ENCODE data around the gene BICDL2. TPM values are rescaled to one million over a fixed set of nuclear protein-coding genes. Genes with fewer than 3 reads are reported as not detected.
A peak's percentile ranks its signal among the peaks of the same experiment; 100 is the strongest.

Gene BICDL2
- total RNA-seq, 1 donor from 2014 or later = 5.1 TPM

DNA sequence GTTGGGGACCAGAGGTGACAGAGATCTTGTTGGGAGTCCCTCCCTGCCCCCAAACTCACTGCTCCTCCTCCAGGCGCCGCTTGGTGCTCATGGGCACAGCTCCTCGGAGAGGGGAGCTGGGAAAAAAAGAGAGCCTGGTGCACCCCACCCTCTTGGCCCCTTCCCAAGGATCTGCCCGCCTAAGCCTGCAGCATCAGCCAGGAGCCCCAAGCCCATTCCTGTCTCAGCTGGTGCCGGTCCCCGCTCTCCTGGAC, 13.4 kb downstream of the BICDL2 start:
- DNase-seq (ENCODE audit: low spot score in 2 of 2, unreplicated experiment in 2 of 2) = no peak
- H3K36me3 Mint-ChIP-seq = peaks cover 11% of the 10 kb centered on the region

DNA sequence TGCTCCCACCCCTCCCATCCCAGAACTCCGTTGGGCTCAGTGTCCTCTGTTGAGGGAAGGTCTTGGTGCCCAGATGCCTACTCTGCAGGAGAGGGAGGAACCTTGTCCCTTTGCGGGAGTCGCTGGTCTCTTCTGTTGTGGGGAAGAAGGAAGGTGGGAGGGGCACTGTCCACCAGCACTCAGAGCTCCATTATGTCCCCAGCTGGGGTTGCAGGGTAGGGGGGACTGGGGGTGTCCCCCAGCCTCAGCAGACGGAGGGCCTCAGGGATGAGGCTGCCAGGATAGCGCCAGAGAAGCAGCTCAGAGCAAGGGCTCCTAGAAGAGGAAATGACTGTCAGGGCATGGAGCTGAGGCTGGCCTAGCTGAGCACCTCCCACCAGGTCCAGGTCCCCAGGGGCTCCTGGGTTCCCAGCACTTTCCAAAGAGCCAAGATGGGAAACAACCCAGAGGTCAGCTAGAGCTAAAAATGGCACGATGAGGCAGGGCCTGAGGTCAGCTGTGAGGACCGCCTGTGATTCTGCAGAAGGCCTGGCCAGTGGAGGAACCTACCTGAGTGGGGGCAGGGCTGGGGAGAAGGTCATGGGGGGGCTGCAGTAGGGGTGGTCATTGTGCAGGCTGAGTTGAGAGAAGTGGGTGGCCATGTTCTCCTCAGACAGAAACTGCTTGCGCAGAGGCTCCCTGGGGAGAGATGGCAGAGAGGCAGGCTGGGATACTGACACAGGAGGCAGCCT, 13.9 kb downstream of the BICDL2 start:
- H3K9me3 Mint-ChIP-seq = no peaks in the 10 kb centered on the region
- TF ChIP-seq, protein P1, sequence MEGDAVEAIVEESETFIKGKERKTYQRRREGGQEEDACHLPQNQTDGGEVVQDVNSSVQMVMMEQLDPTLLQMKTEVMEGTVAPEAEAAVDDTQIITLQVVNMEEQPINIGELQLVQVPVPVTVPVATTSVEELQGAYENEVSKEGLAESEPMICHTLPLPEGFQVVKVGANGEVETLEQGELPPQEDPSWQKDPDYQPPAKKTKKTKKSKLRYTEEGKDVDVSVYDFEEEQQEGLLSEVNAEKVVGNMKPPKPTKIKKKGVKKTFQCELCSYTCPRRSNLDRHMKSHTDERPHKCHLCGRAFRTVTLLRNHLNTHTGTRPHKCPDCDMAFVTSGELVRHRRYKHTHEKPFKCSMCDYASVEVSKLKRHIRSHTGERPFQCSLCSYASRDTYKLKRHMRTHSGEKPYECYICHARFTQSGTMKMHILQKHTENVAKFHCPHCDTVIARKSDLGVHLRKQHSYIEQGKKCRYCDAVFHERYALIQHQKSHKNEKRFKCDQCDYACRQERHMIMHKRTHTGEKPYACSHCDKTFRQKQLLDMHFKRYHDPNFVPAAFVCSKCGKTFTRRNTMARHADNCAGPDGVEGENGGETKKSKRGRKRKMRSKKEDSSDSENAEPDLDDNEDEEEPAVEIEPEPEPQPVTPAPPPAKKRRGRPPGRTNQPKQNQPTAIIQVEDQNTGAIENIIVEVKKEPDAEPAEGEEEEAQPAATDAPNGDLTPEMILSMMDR (IDR thresholded peaks at IDR 0.05; ENCODE audit: unreplicated experiment) = no peak
- peak overlapping the region; percentile 84 for H3K4me3 Mint-ChIP-seq
- H3K36me3 Mint-ChIP-seq = peaks cover 11% of the 10 kb centered on the region
- H3K27ac Mint-ChIP-seq = peak overlapping the region; percentile 99
- no peak for DNase-seq (ENCODE audit: low spot score in 2 of 2, unreplicated experiment in 2 of 2)
- H3K4me1 Mint-ChIP-seq = peaks cover 41% of the 10 kb centered on the region
- H3K27me3 Mint-ChIP-seq (ENCODE audit: low read depth) = peaks cover 12% of the 10 kb centered on the region

More for the DNA sequence above, 13.4 kb downstream of the BICDL2 start:
- TF ChIP-seq, protein P1 (IDR thresholded peaks at IDR 0.05; ENCODE audit: unreplicated experiment) = no peak
- Mint-ChIP-seq H3K4me3 (peak overlapping the region; percentile 84), H3K27ac (peak overlapping the region; percentile 99), H3K27me3 (ENCODE audit: low read depth) (peaks cover 8% of the 10 kb centered on the region), H3K4me1 (peaks cover 39% of the 10 kb centered on the region), H3K9me3 (no peaks in the 10 kb centered on the region)

DNA sequence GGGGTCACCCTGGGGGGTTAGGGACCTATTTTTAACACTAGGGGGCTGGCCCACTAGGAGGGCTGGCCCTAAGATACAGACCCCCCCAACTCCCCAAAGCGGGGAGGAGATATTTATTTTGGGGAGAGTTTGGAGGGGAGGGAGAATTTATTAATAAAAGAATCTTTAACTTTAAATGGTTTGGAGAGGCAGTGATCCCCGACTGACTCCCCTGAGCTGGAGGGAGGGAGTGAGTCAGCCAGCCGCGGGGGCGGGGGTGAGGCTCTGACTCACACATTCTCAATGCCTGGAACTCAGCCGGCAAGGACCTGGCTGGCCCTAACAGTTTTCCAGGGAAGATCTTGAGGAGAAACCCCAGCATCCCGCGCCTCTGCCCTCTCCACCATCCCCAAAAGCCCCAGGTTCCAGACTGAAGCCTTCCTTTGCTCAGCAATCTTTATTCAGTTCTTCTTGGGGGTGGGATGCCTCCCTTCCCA, 14.5 kb downstream of the BICDL2 start:
- DNase-seq (ENCODE audit: low spot score in 2 of 2, unreplicated experiment in 2 of 2) = peak; percentile 73 to 87
- Mint-ChIP-seq H3K4me3 (peak overlapping the region; percentile 84), H3K9me3 (no peaks in the 10 kb centered on the region), H3K27me3 (ENCODE audit: low read depth) (peaks cover 13% of the 10 kb centered on the region), H3K4me1 (peaks cover 41% of the 10 kb centered on the region), H3K27ac (peak overlapping the region; percentile 99), H3K36me3 (peaks cover 11% of the 10 kb centered on the region)
- TF ChIP-seq, protein P1 (IDR thresholded peaks at IDR 0.05; ENCODE audit: unreplicated experiment) = no peak

DNA sequence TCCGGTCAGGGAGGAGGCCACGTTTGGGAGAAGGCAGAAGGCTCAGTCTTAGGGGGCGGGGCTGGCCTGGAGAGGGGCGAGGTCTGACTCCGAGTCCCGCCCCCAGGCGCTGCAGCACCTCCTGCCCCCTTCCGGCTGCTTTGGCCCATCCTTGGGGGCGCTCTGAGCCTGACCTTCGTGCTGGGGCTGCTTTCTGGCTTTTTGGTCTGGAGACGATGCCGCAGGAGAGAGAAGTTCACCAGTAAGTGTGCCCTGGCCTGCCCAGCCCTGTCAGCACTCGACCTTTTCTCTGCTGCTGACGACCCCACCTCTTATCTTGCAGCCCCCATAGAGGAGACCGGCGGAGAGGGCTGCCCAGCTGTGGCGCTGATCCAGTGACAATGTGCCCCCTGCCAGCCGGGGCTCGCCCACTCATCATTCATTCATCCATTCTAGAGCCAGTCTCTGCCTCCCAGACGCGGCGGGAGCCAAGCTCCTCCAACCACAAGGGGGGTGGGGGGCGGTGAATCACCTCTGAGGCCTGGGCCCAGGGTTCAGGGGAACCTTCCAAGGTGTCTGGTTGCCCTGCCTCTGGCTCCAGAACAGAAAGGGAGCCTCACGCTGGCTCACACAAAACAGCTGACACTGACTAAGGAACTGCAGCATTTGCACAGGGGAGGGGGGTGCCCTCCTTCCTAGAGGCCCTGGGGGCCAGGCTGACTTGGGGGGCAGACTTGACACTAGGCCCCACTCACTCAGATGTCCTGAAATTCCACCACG, 15.1 kb downstream of the BICDL2 start:
- Mint-ChIP-seq H3K36me3 (peaks cover 6% of the 10 kb centered on the region), H3K4me1 (peaks cover 46% of the 10 kb centered on the region), H3K27ac (peak overlapping the region; percentile 99), H3K9me3 (no peaks in the 10 kb centered on the region), H3K27me3 (ENCODE audit: low read depth) (peaks cover 18% of the 10 kb centered on the region), H3K4me3 (peak overlapping the region; percentile 84)
- DNase-seq (ENCODE audit: low spot score in 2 of 2, unreplicated experiment in 2 of 2) = peak in 1 of 2 experiments; percentile 76
- TF ChIP-seq, protein P1 (IDR thresholded peaks at IDR 0.05; ENCODE audit: unreplicated experiment) = no peak

DNA sequence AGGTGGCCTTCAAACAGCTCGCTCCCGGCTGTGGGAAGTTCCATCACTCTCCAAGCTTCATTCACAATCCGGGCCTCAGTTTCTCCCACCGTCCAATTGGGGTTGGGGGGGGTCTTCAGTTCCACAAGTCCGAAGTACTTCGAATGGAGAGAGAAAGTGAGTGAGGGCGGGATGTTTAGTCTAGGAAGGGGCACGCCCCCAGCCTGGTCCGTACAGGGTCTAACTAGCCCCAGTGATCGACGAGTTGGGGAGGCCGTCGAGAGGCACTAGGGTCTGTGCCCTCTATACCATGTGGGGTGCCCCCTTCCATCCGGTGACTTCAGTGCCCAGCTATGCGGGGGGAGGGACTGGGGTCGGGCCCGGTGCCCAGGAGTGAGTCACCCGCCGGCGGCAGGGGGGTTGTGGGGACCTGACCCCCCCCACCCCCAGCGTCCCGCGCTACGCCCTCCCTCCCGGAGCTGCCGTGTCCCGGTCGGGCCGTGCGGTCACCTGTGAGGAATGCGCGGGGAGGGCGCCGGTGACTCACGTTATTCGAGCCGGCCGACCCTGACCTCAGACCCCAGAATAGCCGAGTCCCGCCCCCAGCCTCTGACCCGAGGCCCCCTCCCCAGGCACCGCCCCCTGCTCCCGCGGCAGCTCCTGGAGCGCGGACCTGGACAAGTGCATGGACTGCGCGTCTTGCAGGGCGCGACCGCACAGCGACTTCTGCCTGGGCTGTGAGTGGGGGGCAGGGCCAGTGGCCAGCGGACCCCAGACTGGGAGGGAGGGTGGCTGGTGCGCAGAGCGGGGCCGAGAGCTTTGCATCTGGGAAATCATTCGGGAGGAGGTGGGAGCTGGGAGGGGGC, 15.9 kb downstream of the BICDL2 start:
- DNase-seq (ENCODE audit: low spot score in 2 of 2, unreplicated experiment in 2 of 2) = peak in 1 of 2 experiments; percentile 67
- Mint-ChIP-seq H3K4me1 (peaks cover 51% of the 10 kb centered on the region), H3K36me3 (peaks cover 4% of the 10 kb centered on the region), H3K27ac (peak overlapping the region; percentile 99), H3K27me3 (ENCODE audit: low read depth) (peaks cover 20% of the 10 kb centered on the region), H3K4me3 (peak overlapping the region; percentile 84), H3K9me3 (no peaks in the 10 kb centered on the region)
- TF ChIP-seq, protein P1 (IDR thresholded peaks at IDR 0.05; ENCODE audit: unreplicated experiment) = no peak

Measured in mesothelial cell of epicardium (in vitro differentiated cells).